Heart left ventricle (tissue), 13 donors: Measurements from ENCODE around the gene MB.
A peak's percentile ranks its signal among the peaks of the same experiment; 100 is the strongest.

ENCODE experiments used
- CTCF ChIP-seq, 12 donors: fragments of 200-600 bp; sonication (generic) in 4 of 12; IDR thresholded peaks; one replicate each; pipeline versions ENCODE4 v1.5.0 to v1.8.0; 2018 to 2022; ENCODE audit warnings: antibody characterized with exemption in 12 of 12, mild to moderate bottlenecking in 5 of 12
- POLR2A ChIP-seq, 2 donors: fragments of 450-650 bp; IDR thresholded peaks; one replicate each; pipeline ENCODE4 v1.6.1; 2017; ENCODE audit warnings: antibody characterized with exemption in 2 of 2, mild to moderate bottlenecking in 2 of 2, moderate library complexity in 2 of 2
- donor health status: ischemic (EF 13 %, LVEDD 7.1; RV severe dilation, severe dysfunction).
- donor health status: DM: no; HTN: yes; CAD: no.
- donor health status: DM: no; HTN: no; CAD: no.
- donor health status: ischemic (EF 25% LVEDD 6.9; RV normal size, moderate dysfunction).
- donor health status: ischemic (EF 25% LVEDD 5.7; RV mildly dilated, moderate dysfunction).
- donor health status: ischemic (EF 35%, LVEDD 5.7; RV mildly dilated, moderate dysfunction).
- donor health status: nonischemic (EF 11% LVEDD 7.7; RV severe dilation, severe dysfunction).
- donor health status: DM: yes; HTN: yes; CAD: no.
- donor health status: PGD.
- donor health status: ischemic (EF 29% LVEDD 5.4; RV normal size, mild dysfunction).
- donor health status: nonischemic (EF 23%, LVEDD 6.1; RV moderate dilation, normal function).

- TF ChIP-seq POLR2A (IDR thresholded peaks at IDR 0.05) (no peak), CTCF (IDR thresholded peaks at IDR 0.05) (peak in 10 of 12 donors; percentile 25 to 54 (median 34))
Measured at GRCh38 chr22:35631597-35631996, 14.5 kb upstream of the MB start.
